SK-N-SH (cell line): Measurements from ENCODE around the gene MMP24OS. TPM values are rescaled to one million over a fixed set of nuclear protein-coding genes. Genes with fewer than 3 reads are reported as not detected.

Source experiments
- CTCF ChIA-PET: fragments of 300-600, 350-600 bp; formaldehyde crosslinking; extraction: SDS; loops from one replicate; lab custom pipeline; 2021; lab: Yijun Ruan, JAX
- POLR2A ChIA-PET: fragments of 350-600 bp; sonication (Branson Sonifier 250); formaldehyde crosslinking; extraction: SDS; loops from one replicate; lab custom pipeline; 2020; ENCODE audit warnings: antibody characterized with exemption, inconsistent platforms; lab: Yijun Ruan, JAX
- DNase-seq: peaks from one replicate; pipeline ENCODE4 v3.0.0; 2012
- H2AFZ ChIP-seq: fragments of 200-600 bp; sonication (generic); 2 replicates; pipeline ENCODE4 v1.8.1; 2016; ENCODE audit warnings: antibody characterized with exemption, mild to moderate bottlenecking, low read depth
- H3F3A ChIP-seq: fragments of 200-600 bp; sonication (generic); replicated peaks from 2 replicates; pipeline ENCODE3; 2016; ENCODE audit warnings: antibody characterized with exemption, mild to moderate bottlenecking; ENCODE audit not compliant: insufficient read depth
- H3K27ac ChIP-seq, 2 experiments: fragments of 200-500 bp in 1 of 2; fragments of 200-600 bp in 1 of 2; sonication (Bioruptor generic) in 1 of 2; sonication (generic), shearing (Covaris generic) in 1 of 2; 2 replicates each; pipeline versions ENCODE4 v1.5.1 to v1.6.1; 2014 to 2016; ENCODE audit warnings: low read depth in 2 of 2, inconsistent platforms in 1 of 2, low read length in 1 of 2, mild to moderate bottlenecking in 1 of 2, mixed read lengths in 1 of 2
- H3K27me3 ChIP-seq: fragments of 200-600 bp; sonication (generic), shearing (Covaris generic); 2 replicates; pipeline ENCODE4 v1.6.1; 2016; ENCODE audit warnings: mixed run types; ENCODE audit not compliant: insufficient read depth
- H3K36me3 ChIP-seq, 2 experiments: fragments of 200-500 bp in 1 of 2; fragments of 200-600 bp in 1 of 2; sonication (Bioruptor generic) in 1 of 2; sonication (generic) in 1 of 2; replicated peaks in 1 of 2; 2 replicates each; pipeline versions ENCODE3 to v1.5.1; 2014 to 2016; ENCODE audit warnings: low read length in 1 of 2, mild to moderate bottlenecking in 1 of 2; ENCODE audit not compliant: insufficient read depth in 2 of 2, control insufficient read depth in 1 of 2
- H3K4me1 ChIP-seq, 2 experiments: fragments of 200-500 bp in 1 of 2; fragments of 200-600 bp in 1 of 2; sonication (Bioruptor generic) in 1 of 2; sonication (generic), shearing (Covaris generic) in 1 of 2; 2 replicates each; pipeline versions ENCODE4 v1.5.1 to v1.6.1; 2014 to 2016; ENCODE audit warnings: low read depth in 1 of 2, low read length in 1 of 2, mixed run types in 1 of 2; ENCODE audit not compliant: insufficient read depth in 2 of 2, control insufficient read depth in 1 of 2
- H3K4me2 ChIP-seq: fragments of 200-600 bp; sonication (generic), shearing (Covaris generic); 2 replicates; pipeline ENCODE4 v1.6.1; 2017; ENCODE audit warnings: mixed run types
- H3K4me3 ChIP-seq, 2 experiments: fragments of 200-500 bp in 1 of 2; fragments of 200-600 bp in 1 of 2; sonication (Bioruptor generic) in 1 of 2; sonication (generic), shearing (Covaris generic) in 1 of 2; 2 replicates each; pipeline versions ENCODE4 v1.5.1 to v1.8.1; 2014 to 2016; ENCODE audit warnings: low read depth in 2 of 2, inconsistent platforms in 1 of 2, low read length in 1 of 2, mild to moderate bottlenecking in 1 of 2, mixed read lengths in 1 of 2, moderate library complexity in 1 of 2
- H3K79me2 ChIP-seq: fragments of 200-600 bp; sonication (generic); 2 replicates; pipeline ENCODE4 v1.8.1; 2017; ENCODE audit warnings: mild to moderate bottlenecking; ENCODE audit not compliant: insufficient read depth
- H3K9ac ChIP-seq: fragments of 200-600 bp; sonication (generic); 2 replicates; pipeline ENCODE4 v1.6.1; 2017; ENCODE audit warnings: mixed run types
- H3K9me2 ChIP-seq: fragments of 200-600 bp; sonication (generic); 2 replicates; pipeline ENCODE4 v1.6.1; 2017; ENCODE audit warnings: mixed run types
- H3K9me3 ChIP-seq: fragments of 200-600 bp; sonication (generic); 2 replicates; pipeline ENCODE4 v1.6.1; 2017; ENCODE audit warnings: mixed run types, mild to moderate bottlenecking, moderate library complexity
- H4K20me1 ChIP-seq: fragments of 200-600 bp; sonication (generic); 2 replicates; pipeline ENCODE4 v1.6.1; 2017; ENCODE audit warnings: mild to moderate bottlenecking, mixed run types; ENCODE audit not compliant: insufficient read depth
- EP300 ChIP-seq, 2 experiments: IDR thresholded peaks; 2 replicates each; pipeline versions ENCODE4 v1.4.0 to v1.6.1; 2012; ENCODE audit warnings: borderline replicate concordance in 1 of 2, low read depth in 1 of 2, low read length in 1 of 2
- FOSL2 ChIP-seq: IDR thresholded peaks from 2 replicates; pipeline ENCODE4 v1.4.0; 2012; ENCODE audit warnings: low read depth, mild to moderate bottlenecking, moderate library complexity, borderline replicate concordance
- GATA2 ChIP-seq: sonication (generic); formaldehyde crosslinking; IDR thresholded peaks from 2 replicates; pipeline ENCODE4 v1.5.0; 2020; ENCODE audit warnings: mild to moderate bottlenecking, missing genetic modification reagents
- IRF3 ChIP-seq: fragments of 150-350 bp; IDR thresholded peaks from 2 replicates; pipeline ENCODE4 v1.6.1; 2016; ENCODE audit warnings: mild to moderate bottlenecking, low read depth, low read length
- MEF2A ChIP-seq: IDR thresholded peaks from 2 replicates; pipeline ENCODE4 v1.4.0; 2012; ENCODE audit warnings: low read depth, borderline replicate concordance
- PBX3 ChIP-seq: IDR thresholded peaks from 2 replicates; pipeline ENCODE4; 2012
- REST ChIP-seq: IDR thresholded peaks from 2 replicates; pipeline ENCODE4 v1.6.1; 2012; ENCODE audit warnings: mild to moderate bottlenecking, low read depth, low read length, moderate library complexity
- RXRA ChIP-seq: IDR thresholded peaks from 2 replicates; pipeline ENCODE4 v1.4.0; 2012; ENCODE audit warnings: low read depth, mild to moderate bottlenecking, borderline replicate concordance
- SIN3A ChIP-seq: IDR thresholded peaks from 2 replicates; pipeline ENCODE4 v1.6.1; 2012; ENCODE audit warnings: low read depth, mild to moderate bottlenecking, low read length, moderate library complexity, borderline replicate concordance
- SMC3 ChIP-seq: IDR thresholded peaks from 2 replicates; pipeline ENCODE4 v1.6.1; 2012; ENCODE audit warnings: low read depth, low read length, improper control_type of control experiment
- TCF12 ChIP-seq: IDR thresholded peaks from 2 replicates; pipeline ENCODE4 v1.4.0; 2012
- TEAD4 ChIP-seq: IDR thresholded peaks from 2 replicates; pipeline ENCODE4 v1.4.0; 2012; ENCODE audit warnings: mild to moderate bottlenecking, borderline replicate concordance; ENCODE audit not compliant: insufficient read depth
- USF1 ChIP-seq: IDR thresholded peaks from 2 replicates; pipeline ENCODE4 v1.4.0; 2012; ENCODE audit warnings: low read depth, borderline replicate concordance
- WGBS: methylation state at CpG from one replicate; pipeline ENCODE4 v1.1.6; 2017; ENCODE audit warnings: low lambda C conversion rate; 5-methylcytosine and 5-hydroxymethylcytosine counted together
- polyA plus RNA-seq, 3 experiments: library from polyadenylated mRNA; depleted of rRNA; stranded (reverse); fragments of >200 nt; gene quantifications; 2 replicates each; pipeline ENCODE4 v1.2.3, GENCODE V29; 2012

The MMP24OS gene
- polyA plus RNA-seq, 1 of the 3 experiments (the other 2 are of a cell fraction), result 53.1 TPM

- TF ChIP-seq REST, result peak; percentile 46; the same call in 1 of the 2 replicates
- TF ChIP-seq IRF3, result no peak
- TF ChIP-seq SMC3, result no peak
- no peak for TF ChIP-seq GATA2 (CRISPR knock-in tag)
- TF ChIP-seq RXRA, result peak; percentile 92
- TF ChIP-seq TCF12, result peak; percentile 96
- TF ChIP-seq PBX3, result peak; percentile 77
- TF ChIP-seq USF1, result no peak
- TF ChIP-seq SIN3A, result 0 out of 2 replicates have a peak, but pooled peaks have one; percentile 60
- TF ChIP-seq TEAD4, result peak; percentile 80; the same call in 1 of the 2 replicates
Measured at GRCh38 chr20:35312318-35312717, 34.4 kb upstream of the MMP24OS start (continued).

GRCh38 chr20:35311822-35312221, 33.9 kb upstream of the MMP24OS start:
- POLR2A ChIA-PET, result no interaction called here
- H3K27me3 ChIP-seq, result no peaks in the 10 kb centered on the region
- peak overlapping the region; percentile 37; the same call in 1 of the 2 replicates for H3K9ac ChIP-seq

More at GRCh38 chr20:35311822-35312221, 33.9 kb upstream of the MMP24OS start:
- H3K79me2 ChIP-seq, result no peaks in the 10 kb centered on the region
- no peaks in the 10 kb centered on the region for H4K20me1 ChIP-seq
- TF ChIP-seq PBX3 (no peak), FOSL2 (no peak), USF1 (no peak), MEF2A (no peak), EP300 (IDR thresholded peaks at IDR 0.05; ENCODE audit: borderline replicate concordance in 1 of 2, low read depth in 1 of 2, low read length in 1 of 2) (no peak)
- WGBS, result 80% methylated on average over 5 of the region's 5 CpGs
- no peaks in the 10 kb centered on the region for H3K9me2 ChIP-seq
- peaks cover 46% of the 10 kb centered on the region for H3F3A ChIP-seq
- peak overlapping the region; percentile 64 to 89; a peak in 3 of 4 replicates for H3K27ac ChIP-seq
- H3K9me3 ChIP-seq, result no peaks in the 10 kb centered on the region
- H3K4me3 ChIP-seq, result no peak overlapping the region
- CTCF ChIA-PET, result interaction anchor here (0.6 to 3.3 kb wide), 2 partner anchors 9 to 655 kb away, joined by 3 to 14 read pairs; no protein-coding TSS in a partner anchor
- no peaks in the 10 kb centered on the region for H3K36me3 ChIP-seq
- DNase-seq, result no peak
- H2AFZ ChIP-seq, result no peak overlapping the region
- peaks cover 16 to 39% of the 10 kb centered on the region in 2 experiments; a peak in 3 of 4 replicates for H3K4me1 ChIP-seq
- peak overlapping the region; percentile 31; the same call in 1 of the 2 replicates for H3K4me2 ChIP-seq
